ENCODE data around the gene SULT1B1.

SULT1B1 gene

DNA sequence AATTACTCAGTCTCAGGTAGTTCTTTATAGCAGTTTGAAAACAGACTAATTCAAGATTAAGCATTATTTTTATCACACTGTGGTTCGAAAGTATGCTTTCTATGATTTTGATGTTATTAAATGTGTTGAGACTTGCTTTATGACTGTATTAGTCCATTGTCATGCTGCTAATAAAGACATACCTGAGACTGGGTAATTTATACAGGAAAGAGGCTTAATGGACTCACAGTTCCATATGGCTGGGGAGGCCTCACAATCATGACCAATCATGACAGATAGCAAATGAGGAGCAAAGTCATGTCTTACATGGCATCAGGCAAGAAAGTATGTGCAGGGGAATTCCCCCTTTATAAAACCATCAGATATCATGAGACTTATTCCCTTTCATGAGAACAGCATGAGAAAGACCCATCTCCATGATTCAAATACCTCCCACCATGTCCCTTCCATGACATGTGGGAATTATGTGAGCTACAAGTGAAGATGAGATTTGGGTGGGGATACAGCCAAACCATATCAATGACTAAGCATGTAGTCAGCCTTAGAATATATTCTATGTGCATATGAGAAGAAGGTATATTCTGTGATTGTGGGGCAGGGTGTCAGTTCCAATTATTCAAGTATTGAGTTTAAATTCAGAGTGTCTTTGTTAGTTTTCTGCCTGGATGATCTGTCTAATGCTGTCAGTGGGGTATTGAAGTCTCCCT is 62.7 kb downstream of the SULT1B1 start:
- DNase-seq (ENCODE audit: low read depth in 2 of 2), result no peak

- DNase-seq (ENCODE audit: low read depth in 2 of 2), result no peak
Observed at GRCh38 chr4:69689599-69689998, 70.8 kb downstream of the SULT1B1 start.

- no peak for DNase-seq (ENCODE audit: low read depth in 2 of 2)
Observed at GRCh38 chr4:69684804-69685203, 75.6 kb downstream of the SULT1B1 start.
